ENCODE results near the gene CSF2. TPM values are rescaled to one million over a fixed set of nuclear protein-coding genes. Genes with fewer than 3 reads are reported as not detected.

The CSF2 gene
- polyA plus RNA-seq, 1 donor (not counting 4 experiments of a cell fraction or from before 2014, with no cell fraction given) = 7.2 TPM

DNA sequence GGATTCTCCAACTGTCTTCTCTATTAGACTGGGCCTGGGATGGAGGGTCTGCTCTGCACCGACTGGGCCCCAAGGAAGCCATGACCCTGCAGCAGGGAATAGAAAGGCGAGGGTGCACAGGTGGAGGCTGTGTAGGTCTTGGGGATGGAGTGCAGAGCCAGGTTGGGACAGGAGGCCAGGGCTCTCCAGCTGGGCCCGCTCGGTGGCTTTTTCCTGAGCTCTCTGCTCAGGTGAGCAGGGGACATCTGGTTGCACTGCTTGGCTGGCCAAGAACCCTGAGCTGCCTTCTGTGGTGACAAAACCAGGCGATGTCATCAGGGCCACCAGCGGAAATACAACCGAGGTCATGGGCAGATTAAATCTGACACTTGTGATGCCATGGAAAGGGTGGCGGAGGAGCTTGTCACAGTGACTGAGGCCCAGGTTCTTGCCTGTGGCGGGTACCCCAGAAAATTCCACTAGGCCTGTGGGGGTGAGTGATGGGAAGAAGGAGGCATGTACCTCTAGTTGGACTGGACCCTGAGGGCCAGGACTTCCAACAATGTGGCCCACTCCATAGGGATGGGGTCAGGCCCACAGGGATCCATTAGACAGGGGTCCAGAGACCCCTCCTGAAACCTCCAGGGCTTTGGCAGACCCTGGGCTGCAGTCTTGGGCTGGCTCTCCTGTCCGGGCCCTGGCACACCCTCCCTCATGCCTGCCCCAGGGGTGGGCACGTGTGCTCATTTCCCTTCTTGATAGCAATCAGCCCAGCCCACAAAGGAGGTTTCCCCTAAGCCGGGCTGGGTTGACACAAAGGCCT lies 17.6 kb upstream of the CSF2 start:
- no peak for TF ChIP-seq EZH2 (IDR thresholded peaks at IDR 0.05; ENCODE audit: low read length)
- TF ChIP-seq CTCF (optimal IDR thresholded peaks at IDR 0.05 in 1 of 3, IDR thresholded peaks at IDR 0.05 in 1 of 3, conservative IDR thresholded peaks at IDR 0.05 in 1 of 3; ENCODE audit: extremely low read depth in 1 of 3, insufficient read depth in 2 of 3, low read length in 3 of 3) = no peak
- Histone ChIP-seq H4K20me1 (ENCODE audit: control insufficient read depth, extremely low read depth, insufficient read depth, low read length) (no peaks in the 10 kb centered on the region), H3K4me2 (ENCODE audit: control insufficient read depth, extremely low read depth, insufficient read depth, low read depth, low read length) (no peak overlapping the region), H3K27me3 (ENCODE audit: control insufficient read depth, extremely low read depth, insufficient read depth, low read length) (peaks cover 4% of the 10 kb centered on the region), H3K36me3 (ENCODE audit: control insufficient read depth in 2 of 2, extremely low read depth in 1 of 2, insufficient read depth in 2 of 2, low read length in 2 of 2) (no peaks in the 10 kb centered on the region), H3K9ac (ENCODE audit: control insufficient read depth, extremely low read depth, insufficient read depth, low read length) (no peak overlapping the region), H3K4me3 (ENCODE audit: control insufficient read depth in 2 of 3, extremely low read depth in 1 of 3, insufficient read depth in 2 of 3, low read depth in 1 of 3, low read length in 3 of 3) (no peak overlapping the region), H3K4me1 (ENCODE audit: control insufficient read depth, extremely low read depth, insufficient read depth, low read length) (no peaks in the 10 kb centered on the region), H3K27ac (ENCODE audit: control insufficient read depth, insufficient read depth, low read length) (no peak overlapping the region), H3K79me2 (ENCODE audit: control insufficient read depth, insufficient read depth, low read length) (no peaks in the 10 kb centered on the region), H3K9me1 (ENCODE audit: control insufficient read depth, extremely low read depth, insufficient read depth, low read length) (no peaks in the 10 kb centered on the region), H2AFZ (ENCODE audit: control insufficient read depth, low read length) (no peak overlapping the region), H3K9me3 (ENCODE audit: control insufficient read depth, low read depth, low read length) (no peaks in the 10 kb centered on the region)
- dilution Hi-C loops (cut with MboI; ENCODE audit: extremely low pct_ligation_motif_present, low sequenced_read_pairs) = no loop called here
- no peak for DNase-seq (ENCODE audit: low read depth, low spot score)
- no peak for FAIRE-seq

DNA sequence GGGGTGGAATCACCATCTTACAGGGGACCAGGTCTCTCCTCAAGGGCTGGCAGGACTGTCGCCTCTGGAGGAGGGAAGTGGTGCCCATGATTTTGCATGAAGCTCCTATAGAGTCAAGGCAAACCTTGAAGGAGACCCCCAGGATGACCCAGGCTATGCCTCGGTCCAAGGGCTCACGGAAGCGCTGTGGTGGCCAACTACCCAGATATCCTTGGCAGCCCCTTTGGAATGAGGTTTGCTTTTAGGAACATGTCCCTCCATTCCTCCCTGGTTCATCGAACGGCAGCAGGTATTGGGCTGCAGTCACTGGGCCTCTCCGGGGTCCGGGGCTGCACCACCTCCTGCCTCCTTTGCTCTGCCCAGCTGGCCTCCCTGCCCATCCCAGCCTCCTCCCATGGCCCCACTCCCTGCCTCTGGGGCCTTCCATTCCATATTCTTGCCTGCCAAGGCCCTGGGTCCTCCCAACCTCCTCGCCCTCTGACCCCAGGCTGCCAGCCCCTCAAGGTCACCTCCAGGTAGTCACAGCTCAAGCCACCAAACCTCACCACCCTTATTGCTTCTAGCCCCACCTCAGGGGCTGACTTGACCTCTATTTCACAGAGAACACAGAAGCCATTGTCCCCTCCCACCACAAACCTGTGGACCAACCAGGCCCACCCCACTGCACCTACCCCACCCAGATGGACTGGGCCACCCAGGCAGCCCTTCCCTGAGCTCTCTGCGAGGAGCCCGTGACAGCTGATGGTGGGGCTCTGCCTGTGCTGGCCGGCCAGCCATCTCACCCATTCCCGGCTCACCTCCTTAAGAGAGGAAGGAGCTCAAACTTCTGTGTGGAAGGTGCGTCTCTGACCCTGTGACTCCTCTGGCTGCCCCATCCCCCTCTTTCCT lies 16.7 kb upstream of the CSF2 start:
- Histone ChIP-seq H3K9ac (ENCODE audit: control insufficient read depth, extremely low read depth, insufficient read depth, low read length) (no peak overlapping the region), H4K20me1 (ENCODE audit: control insufficient read depth, extremely low read depth, insufficient read depth, low read length) (no peaks in the 10 kb centered on the region), H3K9me3 (ENCODE audit: control insufficient read depth, low read depth, low read length) (no peaks in the 10 kb centered on the region), H3K4me2 (ENCODE audit: control insufficient read depth, extremely low read depth, insufficient read depth, low read depth, low read length) (no peak overlapping the region), H3K79me2 (ENCODE audit: control insufficient read depth, insufficient read depth, low read length) (no peaks in the 10 kb centered on the region), H3K27ac (ENCODE audit: control insufficient read depth, insufficient read depth, low read length) (no peak overlapping the region), H3K9me1 (ENCODE audit: control insufficient read depth, extremely low read depth, insufficient read depth, low read length) (no peaks in the 10 kb centered on the region), H2AFZ (ENCODE audit: control insufficient read depth, low read length) (no peak overlapping the region), H3K4me3 (ENCODE audit: control insufficient read depth in 2 of 3, extremely low read depth in 1 of 3, insufficient read depth in 2 of 3, low read depth in 1 of 3, low read length in 3 of 3) (no peak overlapping the region), H3K4me1 (ENCODE audit: control insufficient read depth, extremely low read depth, insufficient read depth, low read length) (no peaks in the 10 kb centered on the region), H3K27me3 (ENCODE audit: control insufficient read depth, extremely low read depth, insufficient read depth, low read length) (peaks cover 4% of the 10 kb centered on the region), H3K36me3 (ENCODE audit: control insufficient read depth in 2 of 2, extremely low read depth in 1 of 2, insufficient read depth in 2 of 2, low read length in 2 of 2) (no peaks in the 10 kb centered on the region)
- no peak for DNase-seq (ENCODE audit: low read depth, low spot score)
- no peak for FAIRE-seq
- no peak for TF ChIP-seq EZH2 (IDR thresholded peaks at IDR 0.05; ENCODE audit: low read length)
- no peak for TF ChIP-seq CTCF (optimal IDR thresholded peaks at IDR 0.05 in 1 of 3, IDR thresholded peaks at IDR 0.05 in 1 of 3, conservative IDR thresholded peaks at IDR 0.05 in 1 of 3; ENCODE audit: extremely low read depth in 1 of 3, insufficient read depth in 2 of 3, low read length in 3 of 3)
- dilution Hi-C loops (cut with MboI; ENCODE audit: extremely low pct_ligation_motif_present, low sequenced_read_pairs) = no loop called here

All from keratinocyte (primary cell).